ENCODE data around the gene MTUS2.

- no peak for TF ChIP-seq CTCF (IDR thresholded peaks at IDR 0.05)
- TF ChIP-seq POLR2AphosphoS5 (IDR thresholded peaks at IDR 0.05), result no peak
- no peak for TF ChIP-seq POLR2A (IDR thresholded peaks at IDR 0.05)
- no peak for TF ChIP-seq EP300 (IDR thresholded peaks at IDR 0.05)
Observed at GRCh38 chr13:29493796-29494195, 673.7 kb downstream of the MTUS2 start.

All from suprapubic skin (tissue), 4 donors.